SK-N-MC (cell line): ENCODE data around the gene OTOS.

Source experiments
- DNase-seq: peaks from one replicate; pipeline ENCODE4 v3.0.0-alpha.2; 2011; ENCODE audit warnings: low read depth, low spot score
- H3K27ac ChIP-seq: fragments of 200-600 bp; sonication (generic); 2 replicates; pipeline ENCODE4 v1.5.1; 2016; ENCODE audit warnings: mixed run types
- H3K36me3 ChIP-seq: fragments of 200-600 bp; sonication (generic); 2 replicates; pipeline ENCODE4 v1.6.1; 2017; ENCODE audit warnings: antibody characterized with exemption, low read length, mixed read lengths; ENCODE audit not compliant: insufficient read depth
- H3K4me3 ChIP-seq: fragments of 200-600 bp; sonication (generic); 2 replicates; pipeline ENCODE4 v1.5.1; 2016
- H3K9ac ChIP-seq: fragments of 200-600 bp; sonication (generic); 2 replicates; pipeline ENCODE4 v1.8.0; 2017; ENCODE audit warnings: mixed run types, mixed read lengths; ENCODE audit not compliant: insufficient read length
- H3K9me3 ChIP-seq: fragments of 200-600 bp; sonication (generic); 2 replicates; pipeline ENCODE4 v1.6.1; 2017; ENCODE audit warnings: low read depth, mild to moderate bottlenecking, antibody characterized with exemption, low read length, moderate library complexity, mixed read lengths
- EZH2 ChIP-seq: fragments of 200-600 bp; sonication (generic); IDR thresholded peaks from one replicate; pipeline ENCODE4 v1.6.1; 2017; ENCODE audit warnings: antibody characterized with exemption
- FOXP2 ChIP-seq: optimal IDR thresholded peaks from 2 replicates; pipeline ENCODE3; 2011; ENCODE audit warnings: mild to moderate bottlenecking, moderate library complexity; ENCODE audit not compliant: insufficient read depth; ENCODE audit errors: extremely low read length, control extremely low read depth
- POLR2AphosphoS5 ChIP-seq: IDR thresholded peaks from 2 replicates; pipeline ENCODE4 v1.6.1; 2012; ENCODE audit warnings: mild to moderate bottlenecking, low read depth, low read length, borderline replicate concordance

Gene OTOS

GRCh38 chr2:240126731-240127130 is 13.7 kb downstream of the OTOS start:
- H3K36me3 ChIP-seq: peaks cover 28% of the 10 kb centered on the region

GRCh38 chr2:240125742-240126141 is 14.7 kb downstream of the OTOS start:
- Histone ChIP-seq H3K9ac (no peak overlapping the region), H3K9me3 (no peaks in the 10 kb centered on the region), H3K27ac (no peak overlapping the region), H3K36me3 (peaks cover 18% of the 10 kb centered on the region), H3K4me3 (no peak overlapping the region)
- no peak for TF ChIP-seq POLR2AphosphoS5
- DNase-seq: no peak

More at GRCh38 chr2:240126731-240127130, 13.7 kb downstream of the OTOS start:
- TF ChIP-seq EZH2: no peak
- no peak for DNase-seq
- no peaks in the 10 kb centered on the region for H3K9me3 ChIP-seq
- H3K9ac ChIP-seq: no peak overlapping the region
- no peak overlapping the region for H3K4me3 ChIP-seq
- no peak overlapping the region for H3K27ac ChIP-seq

GRCh38 chr2:240124651-240125030 is 15.8 kb downstream of the OTOS start:
- Histone ChIP-seq H3K27ac (no peak overlapping the region), H3K9me3 (no peaks in the 10 kb centered on the region), H3K4me3 (no peak overlapping the region), H3K36me3 (peaks cover 7% of the 10 kb centered on the region), H3K9ac (no peak overlapping the region)
- DNase-seq: no peak
- TF ChIP-seq FOXP2 (no peak), POLR2AphosphoS5 (no peak), EZH2 (no peak)

- H3K27ac ChIP-seq: no peak overlapping the region
- TF ChIP-seq POLR2AphosphoS5 (no peak), FOXP2 (no peak), EZH2 (no peak)
- H3K9ac ChIP-seq: no peak overlapping the region
- H3K9me3 ChIP-seq: no peaks in the 10 kb centered on the region
- no peak for DNase-seq
- H3K4me3 ChIP-seq: no peak overlapping the region
- H3K36me3 ChIP-seq: peaks cover 3% of the 10 kb centered on the region; the same call in 1 of the 2 replicates
Measured at GRCh38 chr2:240123821-240124650, 16.4 kb downstream of the OTOS start.

- Histone ChIP-seq H3K27ac (no peak overlapping the region), H3K9ac (no peak overlapping the region), H3K4me3 (no peak overlapping the region), H3K36me3 (no peaks in the 10 kb centered on the region), H3K9me3 (no peaks in the 10 kb centered on the region)
- TF ChIP-seq FOXP2: no peak
- no peak for DNase-seq
Measured at GRCh38 chr2:240121675-240122074, 18.8 kb downstream of the OTOS start.

GRCh38 chr2:240121190-240121589 is 19.3 kb downstream of the OTOS start:
- DNase-seq: no peak
- no peaks in the 10 kb centered on the region for H3K9me3 ChIP-seq
- no peaks in the 10 kb centered on the region for H3K36me3 ChIP-seq
- no peak overlapping the region for H3K4me3 ChIP-seq
- H3K27ac ChIP-seq: no peak overlapping the region
- H3K9ac ChIP-seq: no peak overlapping the region
- TF ChIP-seq FOXP2 (no peak), POLR2AphosphoS5 (no peak), EZH2 (no peak)

GRCh38 chr2:240114233-240114632 is 26.2 kb downstream of the OTOS start:
- no peak for TF ChIP-seq FOXP2
- TF ChIP-seq EZH2: no peak
- no peak for TF ChIP-seq POLR2AphosphoS5
- no peaks in the 10 kb centered on the region for H3K36me3 ChIP-seq
- no peak overlapping the region for H3K9ac ChIP-seq
- DNase-seq: no peak
- H3K27ac ChIP-seq: no peak overlapping the region
- no peak overlapping the region for H3K4me3 ChIP-seq
- H3K9me3 ChIP-seq: no peaks in the 10 kb centered on the region

- H3K36me3 ChIP-seq: no peaks in the 10 kb centered on the region
- no peak overlapping the region for H3K27ac ChIP-seq
- no peak overlapping the region for H3K9ac ChIP-seq
- TF ChIP-seq FOXP2 (no peak), POLR2AphosphoS5 (no peak), EZH2 (no peak)
- no peaks in the 10 kb centered on the region for H3K9me3 ChIP-seq
- H3K4me3 ChIP-seq: no peak overlapping the region
- DNase-seq: no peak
Measured at GRCh38 chr2:240112914-240113690, 27.4 kb downstream of the OTOS start.
